GM19455 (cell line): ENCODE measurements around the gene IQCK.
"Not testable (repeated sequence)": the region's sequence is repeated elsewhere in the genome, so short reads cannot be mapped to it uniquely, and the experiment has no call there.

Source experiments
- ATAC-seq: cut with Tn5 transposase; IDR thresholded peaks from one replicate; pipeline ENCODE4 v1.9.1; 2021; ENCODE audit not compliant: unreplicated experiment

Gene IQCK

DNA sequence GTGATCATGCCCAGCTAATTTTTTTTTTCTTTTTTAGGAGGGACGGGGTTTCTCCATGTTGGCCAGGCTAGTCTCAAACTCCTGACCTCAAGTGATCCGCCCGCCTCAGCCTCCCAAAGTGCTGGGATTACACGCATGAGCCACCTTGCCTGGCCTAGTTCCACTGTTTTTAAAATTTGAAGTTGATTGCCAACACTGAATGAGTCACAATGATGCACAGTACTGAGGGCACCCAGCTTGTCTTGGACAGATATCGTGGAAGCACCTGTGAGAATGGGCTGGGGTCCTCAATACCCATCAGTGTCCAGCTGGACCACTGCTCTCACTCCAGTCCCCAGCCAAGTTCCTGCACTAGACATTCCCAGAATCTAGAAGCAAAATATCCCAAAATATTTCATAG, 2.5 kb upstream of the IQCK start:
- ATAC-seq, result no peak

DNA sequence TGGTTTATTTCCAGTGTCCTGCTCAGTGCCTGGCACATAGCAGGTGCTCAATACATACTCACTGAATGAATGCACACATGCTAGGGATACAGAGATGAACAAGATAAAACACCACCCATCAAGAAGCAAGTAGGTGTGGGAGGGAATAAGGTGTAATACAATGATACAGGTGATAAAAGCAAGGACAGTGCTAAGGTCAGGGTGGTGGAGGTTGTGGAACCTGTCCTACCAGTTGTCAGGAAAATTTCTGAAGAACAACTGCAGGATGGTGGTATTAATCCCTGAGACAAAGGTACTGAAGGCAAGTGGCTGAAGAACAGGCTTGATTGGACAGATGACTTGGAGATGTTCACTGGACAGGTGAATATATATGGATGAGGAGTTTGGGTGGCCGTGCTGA, 1.9 kb upstream of the IQCK start:
- no peak for ATAC-seq

DNA sequence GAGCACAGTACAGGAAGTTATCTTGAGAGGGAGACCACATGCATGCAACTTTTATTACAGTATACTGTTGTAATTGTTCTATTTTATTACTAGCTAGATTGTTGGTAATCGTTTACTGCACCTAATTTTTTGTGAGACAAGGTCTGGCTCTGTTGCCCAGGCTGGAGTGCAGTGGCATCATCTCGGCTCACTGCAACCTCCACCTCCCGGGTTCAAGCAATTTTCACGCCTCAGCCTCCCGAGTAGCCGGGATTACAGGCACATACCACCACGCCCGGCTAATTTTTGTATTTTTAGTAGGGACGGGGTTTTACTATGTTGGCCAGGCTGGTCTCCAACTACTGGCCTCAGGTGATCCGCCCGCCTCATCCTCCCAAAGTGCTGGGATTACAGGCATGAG, 1.3 kb upstream of the IQCK start:
- not testable (repeated sequence) for ATAC-seq

- ATAC-seq, result no peak
Measured at GRCh38 chr16:19717314-19717713, 757 bp upstream of the IQCK start.

DNA sequence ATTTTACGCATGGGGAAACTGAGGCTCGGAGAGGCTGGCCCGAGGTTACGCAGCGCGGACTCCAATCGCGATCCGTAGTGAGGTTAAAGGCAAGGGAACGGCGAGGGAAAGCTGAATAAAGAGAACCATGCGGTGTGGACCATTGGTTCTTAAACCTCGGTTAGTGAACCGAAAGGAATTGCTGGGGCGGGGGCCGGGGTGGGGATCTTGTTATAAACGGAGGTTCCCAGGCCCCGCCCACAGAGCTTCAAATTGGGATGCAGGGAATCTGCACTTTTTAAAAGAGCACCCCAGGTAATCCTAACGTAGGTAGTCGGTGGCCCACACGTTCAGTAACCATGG, 524 bp downstream of the IQCK start:
- no peak for ATAC-seq

- no peak for ATAC-seq
Measured at GRCh38 chr16:19722269-19722952, 4.3 kb downstream of the IQCK start.

- ATAC-seq, result no peak
Measured at GRCh38 chr16:19722981-19723380, 4.9 kb downstream of the IQCK start.

- ATAC-seq, result no peak
Measured at GRCh38 chr16:19728636-19728965, 10.5 kb downstream of the IQCK start.

- ATAC-seq, result no peak
Measured at GRCh38 chr16:19733551-19733950, 15.5 kb downstream of the IQCK start.

DNA sequence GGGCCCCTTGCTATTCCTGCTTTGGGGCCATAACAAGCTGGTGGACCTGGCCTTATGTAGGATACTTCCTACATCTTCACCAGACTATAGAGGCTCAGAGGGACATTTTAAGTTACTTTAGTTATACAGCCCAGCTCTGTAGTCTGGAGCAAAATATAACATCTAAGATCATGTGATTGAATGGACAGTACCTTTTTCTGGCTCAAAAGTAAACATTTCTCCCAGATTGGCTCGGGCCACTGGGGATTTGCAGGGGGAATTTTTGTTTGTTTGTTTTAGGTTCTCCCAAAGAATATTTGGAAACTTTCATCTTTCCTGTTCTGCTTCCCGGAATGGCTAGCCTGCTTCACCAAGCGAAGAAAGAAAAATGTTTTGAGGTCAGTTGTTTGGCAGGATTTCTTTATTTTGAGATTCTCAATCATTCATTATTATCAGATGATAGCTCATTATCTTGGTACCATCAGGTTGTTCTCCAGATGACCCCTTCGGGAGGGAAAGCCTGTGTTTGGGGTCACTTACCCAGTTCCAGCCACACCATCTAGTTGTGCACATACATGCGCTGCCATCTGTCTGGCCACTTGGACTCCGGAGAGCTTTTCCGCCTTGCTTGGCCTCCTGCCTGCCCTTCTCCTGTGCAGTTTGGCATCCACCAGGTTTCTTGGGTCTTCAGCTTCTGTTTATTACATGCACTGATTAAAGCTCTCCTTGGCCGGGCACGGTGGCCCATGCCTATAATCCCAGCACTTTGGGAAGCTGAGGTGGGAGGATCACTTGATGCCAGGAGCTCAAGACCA, 17.2 kb downstream of the IQCK start:
- ATAC-seq, result no peak

- no peak for ATAC-seq
Measured at GRCh38 chr16:19737306-19738038, 19.4 kb downstream of the IQCK start.

DNA sequence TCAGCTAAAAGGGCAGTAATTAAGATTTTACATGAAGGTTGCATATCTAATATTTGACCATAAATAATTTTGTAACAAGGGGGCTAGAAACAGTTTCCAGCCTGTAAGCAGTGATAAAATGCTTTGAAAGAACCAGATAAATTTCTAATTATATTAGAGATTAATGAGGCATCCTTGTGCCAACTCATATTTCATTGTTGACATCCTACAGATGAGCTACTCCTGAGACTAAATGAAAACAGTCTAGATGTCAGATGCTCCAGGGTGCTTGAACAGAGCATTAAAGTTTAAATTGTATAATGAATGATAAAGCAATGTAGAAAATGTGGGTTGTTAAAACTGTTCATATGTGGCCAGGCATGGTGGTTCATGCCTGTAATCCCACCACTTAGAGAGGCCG, 23.3 kb downstream of the IQCK start:
- ATAC-seq, result no peak

- ATAC-seq, result no peak
Measured at GRCh38 chr16:19743816-19744159, 25.7 kb downstream of the IQCK start.

DNA sequence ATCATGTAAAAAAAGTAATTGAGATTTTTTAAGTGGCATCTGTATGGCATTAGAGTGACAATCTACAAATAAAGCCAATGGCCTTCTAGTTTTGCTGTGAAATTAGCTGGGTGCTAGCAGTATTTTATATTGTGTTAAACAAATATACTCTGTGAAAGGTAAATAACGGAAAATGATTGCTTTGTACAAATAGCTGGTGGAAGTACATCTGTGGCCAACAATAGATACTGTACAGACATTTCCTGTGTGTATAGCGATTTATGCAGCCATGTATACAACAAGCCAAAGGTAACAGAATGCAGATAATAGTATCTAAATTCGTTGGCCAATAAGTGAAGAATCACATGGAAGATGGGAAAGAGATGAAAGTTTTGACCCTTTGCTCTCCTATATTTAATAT, 26.6 kb downstream of the IQCK start:
- ATAC-seq, result no peak

DNA sequence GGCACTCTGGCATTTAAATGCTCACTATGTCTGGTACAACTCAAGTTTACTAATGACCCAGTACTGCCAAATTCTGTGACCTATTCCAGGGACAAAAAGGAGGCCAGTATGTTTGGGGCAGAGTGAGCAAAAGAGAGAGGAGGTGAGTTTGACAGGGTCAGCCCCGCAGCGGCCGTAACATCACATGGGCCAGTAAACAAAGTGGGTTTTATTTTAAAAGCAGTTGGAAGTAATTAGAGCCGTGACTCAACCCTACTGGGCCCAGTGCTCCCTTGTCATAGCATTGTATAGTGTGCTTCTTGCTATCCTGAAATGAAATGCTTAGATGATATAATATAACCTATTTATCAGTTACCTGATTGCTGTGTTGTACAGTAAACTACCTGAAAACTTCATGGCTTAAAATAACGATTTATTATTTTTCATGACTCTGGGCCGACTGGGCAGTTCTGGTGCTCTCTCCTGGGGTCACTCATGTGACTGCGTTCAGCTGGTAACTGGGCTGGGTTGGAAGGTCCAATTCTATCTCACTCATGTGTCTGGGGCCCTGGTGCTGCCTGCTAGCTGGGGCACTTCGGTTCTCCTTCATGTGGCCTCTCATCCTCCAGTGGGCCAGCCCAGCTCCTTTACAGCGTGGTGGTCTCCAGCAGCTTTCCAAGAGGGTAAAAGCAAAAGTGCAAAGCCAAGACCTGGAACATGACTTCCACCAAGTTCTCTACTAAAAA, 27.4 kb downstream of the IQCK start:
- no peak for ATAC-seq

- no peak for ATAC-seq
Measured at GRCh38 chr16:19746561-19746960, 28.5 kb downstream of the IQCK start.

DNA sequence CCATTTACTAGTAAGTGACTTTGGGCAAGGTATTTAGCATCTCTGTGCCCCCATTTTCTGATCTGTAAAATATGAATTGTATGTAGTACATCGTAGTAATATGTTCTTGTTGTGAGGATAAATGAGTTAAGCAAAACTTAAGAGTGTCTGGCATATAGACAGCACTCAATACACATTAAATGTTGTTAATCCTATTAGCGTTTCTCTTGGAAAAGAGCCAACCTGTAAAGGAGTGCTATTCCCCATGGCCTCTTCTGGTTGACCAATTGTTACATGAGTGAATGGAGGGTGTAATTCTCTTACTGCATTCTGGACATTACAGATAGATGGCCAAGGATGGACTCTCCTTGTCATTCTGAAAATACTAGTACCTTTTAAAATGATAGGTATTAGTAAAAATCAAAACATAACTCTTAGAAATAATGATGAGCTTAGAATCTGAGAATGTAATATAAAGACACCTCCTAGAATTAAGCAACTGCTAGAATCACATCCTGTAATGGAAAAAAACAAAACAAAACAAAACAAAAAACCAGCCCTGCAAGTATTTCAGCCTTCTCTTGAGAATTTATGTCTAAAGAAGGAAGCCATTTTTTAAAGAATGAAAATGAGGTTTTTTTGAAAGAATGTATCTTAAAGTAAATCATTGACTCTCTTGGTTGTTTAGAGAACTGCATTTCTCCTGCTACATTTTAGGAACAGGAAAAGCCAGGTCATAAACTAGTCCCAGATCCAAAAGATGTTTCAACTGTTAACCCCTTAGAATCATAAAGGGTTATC, 30.5 kb downstream of the IQCK start:
- ATAC-seq, result no peak

GRCh38 chr16:19749571-19750080, 31.6 kb downstream of the IQCK start:
- ATAC-seq, result no peak

GRCh38 chr16:19751478-19752385, 33.7 kb downstream of the IQCK start:
- ATAC-seq, result no peak
